Muscle of arm (tissue), 12 donors: ENCODE results near the gene TIMM44. TPM values are rescaled to one million over a fixed set of nuclear protein-coding genes. Genes with fewer than 3 reads are reported as not detected.
A peak's percentile ranks its signal among the peaks of the same experiment; 100 is the strongest.
"Not testable (repeated sequence)": the region's sequence is repeated elsewhere in the genome, so short reads cannot be mapped to it uniquely, and the experiment has no call there.

Experiments used
- DNase-seq: peaks from one replicate; pipeline ENCODE4 v3.0.0-alpha.2; 2013
- polyA plus RNA-seq, 12 donors: library from polyadenylated mRNA; unstranded; fragments of 120-200 nt; gene quantifications; one replicate each; pipeline ENCODE4 v1.2.1, GENCODE V29; 2013; ENCODE audit not compliant: insufficient read length in 12 of 12

Gene TIMM44
- polyA plus RNA-seq, 12 donors = 33.8 to 49.3 (median 42.3) TPM; not detected in 1

GRCh38 chr19:7926727-7927604 lies 16.5 kb downstream of the TIMM44 start:
- DNase-seq = no peak

GRCh38 chr19:7926021-7926726 lies 17.3 kb downstream of the TIMM44 start, which contains the start of gene CTXN1:
Gene CTXN1, minus strand, starts transcription at chr19:7926135. Its CDS starts 597 bp downstream, at chr19:7925538.
- no peak for DNase-seq

GRCh38 chr19:7925171-7925851 lies 18.2 kb downstream of the TIMM44 start:
- DNase-seq = peak; percentile 80

- no peak for DNase-seq
These were observed 18.8 kb downstream of the TIMM44 start for GRCh38 chr19:7924651-7925170.

GRCh38 chr19:7924241-7924640 lies 19.2 kb downstream of the TIMM44 start:
- DNase-seq = no peak

- DNase-seq = no peak
These were observed 19.9 kb downstream of the TIMM44 start for GRCh38 chr19:7923295-7924191.

GRCh38 chr19:7922836-7923195 lies 20.6 kb downstream of the TIMM44 start:
- no peak for DNase-seq

- no peak for DNase-seq
These were observed 21.3 kb downstream of the TIMM44 start for GRCh38 chr19:7921967-7922835.

- DNase-seq = no peak
These were observed 22.0 kb downstream of the TIMM44 start for GRCh38 chr19:7921302-7921966.

- peak; percentile 95 for DNase-seq
These were observed 22.8 kb downstream of the TIMM44 start for GRCh38 chr19:7920519-7921301.

- DNase-seq = peak; percentile 95
These were observed 23.6 kb downstream of the TIMM44 start, which contains the start of gene SNAPC2 for GRCh38 chr19:7919610-7920518. Gene SNAPC2, plus strand, starts transcription at chr19:7920338. Its CDS starts 29 bp downstream, at chr19:7920367.

GRCh38 chr19:7918615-7919421 lies 24.6 kb downstream of the TIMM44 start:
- no peak for DNase-seq

GRCh38 chr19:7918062-7918614 lies 25.3 kb downstream of the TIMM44 start:
- DNase-seq = not testable (repeated sequence)

GRCh38 chr19:7917267-7918061 lies 26.0 kb downstream of the TIMM44 start:
- DNase-seq = no peak

- no peak for DNase-seq
These were observed 26.6 kb downstream of the TIMM44 start for GRCh38 chr19:7916955-7917266.
